NCI-H1105 treated with DMSO at 0.1 percent for 48 hours (cell line): Measurements from ENCODE around the gene SHISA3.

Source experiments
- DNase-seq: peaks from one replicate; lab custom pipeline; 2025; lab: John Stamatoyannopoulos, UW

The SHISA3 gene

GRCh38 chr4:42446823-42447222 lies 49.5 kb downstream of the SHISA3 start:
- DNase-seq, result no peak
